Spleen (tissue), 11 donors: ENCODE data around the gene PTPN14. TPM values are rescaled to one million over a fixed set of nuclear protein-coding genes. Genes with fewer than 3 reads are reported as not detected.

Source experiments
- DNase-seq: peaks from one replicate; pipeline ENCODE4 v3.0.0-alpha.2; 2020
- H3K27ac ChIP-seq, 8 donors: fragments of 200-600 bp; sonication (generic) in 7 of 8; 1 replicate in 4 of 8; 2 replicates in 4 of 8; pipeline versions ENCODE4 v1.5.0 to v1.8.0; 2016 to 2021; ENCODE audit warnings: inconsistent platforms in 4 of 8, mild to moderate bottlenecking in 4 of 8, moderate library complexity in 1 of 8
- H3K27me3 ChIP-seq, 7 donors: fragments of 200-600 bp; sonication (generic) in 6 of 7; replicated peaks in 1 of 7; 1 replicate in 4 of 7; 2 replicates in 3 of 7; pipeline versions ENCODE4 v1.5.0 to v1.8.0; 2016 to 2021; ENCODE audit warnings: inconsistent platforms in 3 of 7, mild to moderate bottlenecking in 1 of 7
- H3K36me3 ChIP-seq, 6 donors: fragments of 200-600 bp; sonication (generic) in 5 of 6; 1 replicate in 4 of 6; 2 replicates in 2 of 6; pipeline versions ENCODE4 v1.5.0 to v1.8.0; 2016 to 2021; ENCODE audit warnings: inconsistent platforms in 2 of 6
- H3K4me1 ChIP-seq, 6 donors: fragments of 200-600 bp; sonication (generic) in 5 of 6; 1 replicate in 3 of 6; 2 replicates in 3 of 6; pipeline versions ENCODE4 v1.5.0 to v1.8.0; 2016 to 2021; ENCODE audit warnings: inconsistent platforms in 3 of 6
- H3K4me3 ChIP-seq, 8 donors: fragments of 200-600 bp; sonication (generic) in 7 of 8; 1 replicate in 4 of 8; 2 replicates in 4 of 8; pipeline versions ENCODE4 v1.5.0 to v1.8.0; 2016 to 2021; ENCODE audit warnings: inconsistent platforms in 4 of 8, mild to moderate bottlenecking in 4 of 8, moderate library complexity in 2 of 8
- H3K9me3 ChIP-seq, 8 donors: fragments of 200-600 bp; sonication (generic) in 7 of 8; 1 replicate in 4 of 8; 2 replicates in 4 of 8; pipeline versions ENCODE4 v1.5.0 to v1.8.0; 2016 to 2021; ENCODE audit warnings: inconsistent platforms in 4 of 8
- POLR2A ChIP-seq, 3 donors: fragments of 450-650 bp; IDR thresholded peaks; one replicate each; pipeline ENCODE4 v1.5.1; 2017; ENCODE audit warnings: antibody characterized with exemption in 3 of 3, mild to moderate bottlenecking in 1 of 3
- POLR2AphosphoS5 ChIP-seq, 3 donors: sonication (generic); formaldehyde crosslinking; IDR thresholded peaks; one replicate each; pipeline ENCODE4 v1.5.1; 2017; ENCODE audit warnings: antibody characterized with exemption in 3 of 3
- WGBS, 5 donors: extraction: QIAGEN DNeasy Blood & Tissue Kit in 3 of 5; methylation state at CpG; one replicate each; pipeline versions ENCODE4 v1.1.5 to v1.1.7; 2013 to 2018; 5-methylcytosine and 5-hydroxymethylcytosine counted together
- intact Hi-C: fragments of 100-400 bp; cut with DNase I; formaldehyde crosslinking; loops from one replicate; pipeline ENCODE4 v1.15.0; 2023; ENCODE audit warnings: low total_unique reads
- polyA plus RNA-seq, 3 donors: library from polyadenylated mRNA; stranded (reverse); fragments of 200-250 nt; gene quantifications; one replicate each; pipeline ENCODE4 v1.2.1, GENCODE V29; 2013
- total RNA-seq, 7 donors: library from RNA; depleted of rRNA in 3 of 7; stranded (reverse); fragments of >200 nt in 3 of 7; fragmentation: NEBNext Ultra II Directional in 4 of 7; extraction: Animal tissue kit (Norgen Biotek cat#: 25700) in 4 of 7; gene quantifications; one replicate each; pipeline versions ENCODE4 v1.1.0 to v1.2.1, GENCODE V29; 2016 to 2021
- TF ChIP-seq, protein P1 (sequence below), 11 experiments: fragments of 200-600 bp in 7 of 11; fragments of 450-650 bp in 4 of 11; sonication (generic) in 4 of 11; IDR thresholded peaks in 8 of 11; conservative IDR thresholded peaks in 3 of 11; 1 replicate in 7 of 11; 2 replicates in 4 of 11; pipeline versions ENCODE4 v1.4.0 to v1.8.0; 2016 to 2021; ENCODE audit warnings: antibody characterized with exemption in 11 of 11, inconsistent platforms in 4 of 11, mild to moderate bottlenecking in 1 of 11
- donor health status: healthy with polysubstance abuse.
- donor health status: DM: no; HTN: no; CAD: no; lungs with moderate emphysema.
- donor health status: DM: no; HTN: no; CAD: no.
- donor health status: Bipolar disorder and iron deficiency.
- donor health status: healthy.
- donor health status: DM: no; HTN: no; CAD: no.
- donor health status: DM: yes; HTN: yes; CAD: no.

The PTPN14 gene
- total and polyA plus RNA-seq, 10 donors: 0.83 to 28.5 (median 16.8) TPM

DNA sequence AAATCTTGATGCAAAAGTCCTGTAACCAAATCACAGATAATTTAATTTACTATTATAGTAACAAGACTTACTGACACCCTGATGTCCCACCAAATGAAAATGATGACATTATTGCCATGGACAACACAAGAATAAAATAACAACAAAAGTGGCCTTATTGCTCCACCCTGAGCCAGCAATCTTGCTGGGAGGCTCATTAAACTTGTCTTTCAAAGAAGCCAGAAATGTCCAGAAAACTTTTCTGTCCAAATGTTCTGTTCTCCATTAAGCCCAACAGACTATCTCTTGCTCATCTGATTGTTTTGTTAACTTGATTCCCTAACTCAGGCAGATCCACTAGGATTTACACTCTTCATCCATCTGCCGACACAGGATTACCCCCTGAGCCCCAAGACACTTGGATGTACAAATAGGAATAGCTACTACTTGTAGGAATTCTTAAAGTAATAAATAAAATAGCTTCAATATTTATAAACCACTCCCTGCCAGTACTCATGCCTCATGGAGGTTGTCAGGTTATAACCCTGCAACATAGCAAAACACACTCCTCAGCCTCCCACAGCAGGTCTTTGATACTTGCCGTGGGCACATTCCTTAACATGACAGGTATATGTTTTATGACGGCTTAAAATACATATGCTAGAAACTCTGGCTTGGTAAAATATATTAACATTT lies 84.9 kb downstream of the PTPN14 start:
- 80 to 90% (median 85%) methylated on average over 3 of the region's 3 CpGs for WGBS, 5 donors
- no peak overlapping the region for H3K4me3 ChIP-seq
- no peak for DNase-seq

DNA sequence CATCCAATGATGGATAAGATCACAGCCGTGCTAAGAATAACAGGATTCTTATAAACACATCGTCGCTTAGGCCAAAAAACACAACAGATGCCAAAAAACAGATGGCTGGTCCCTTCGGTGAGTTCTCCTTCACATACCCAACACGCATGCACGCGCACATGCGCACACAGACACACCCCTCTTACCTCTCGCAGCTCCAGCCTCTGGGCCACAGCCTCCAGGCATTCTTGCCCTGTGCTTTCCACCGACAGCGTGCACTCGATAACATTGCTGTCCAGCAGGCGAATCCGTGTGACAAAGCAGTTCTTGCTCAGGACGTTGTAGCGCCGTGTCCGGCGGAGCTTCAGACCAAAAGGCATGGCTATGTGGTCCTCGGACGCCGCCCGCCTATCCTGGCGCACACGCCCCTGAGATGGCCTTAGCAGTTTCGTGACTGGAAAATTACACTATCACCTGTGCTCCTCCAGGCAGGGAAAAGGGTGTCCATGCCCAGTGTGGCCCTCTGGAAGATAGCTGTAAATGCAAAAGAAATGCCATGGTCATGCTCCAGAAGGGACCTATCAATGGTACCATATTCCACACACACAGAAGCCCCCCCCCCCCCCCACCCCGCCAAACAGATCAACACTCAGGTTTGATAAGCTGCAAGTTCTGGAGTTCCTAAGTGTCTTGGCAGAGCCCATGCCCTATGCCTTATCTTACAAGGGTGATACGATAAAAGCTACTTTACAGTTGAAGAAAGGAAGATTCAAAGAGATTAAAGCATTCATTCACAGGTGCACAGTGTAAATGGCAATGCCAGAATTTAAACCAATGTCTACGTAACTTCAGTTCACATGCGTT lies 86.7 kb downstream of the PTPN14 start:
- no peak for DNase-seq
- Histone ChIP-seq H3K4me3 (no peak overlapping the region), H3K27ac (no peak overlapping the region), H3K4me1 (no peaks in the 10 kb centered on the region), H3K27me3 (no peaks in the 10 kb centered on the region), H3K9me3 (no peaks in the 10 kb centered on the region), H3K36me3 (no peaks in the 10 kb centered on the region)
- intact Hi-C loops: no loop called here
- 88 to 93% (median 93%) methylated on average over 27 to 30 of the region's 30 CpGs for WGBS, 5 donors
- TF ChIP-seq POLR2A (IDR thresholded peaks at IDR 0.05) (no peak), POLR2AphosphoS5 (IDR thresholded peaks at IDR 0.05) (no peak)
- TF ChIP-seq, protein P1, sequence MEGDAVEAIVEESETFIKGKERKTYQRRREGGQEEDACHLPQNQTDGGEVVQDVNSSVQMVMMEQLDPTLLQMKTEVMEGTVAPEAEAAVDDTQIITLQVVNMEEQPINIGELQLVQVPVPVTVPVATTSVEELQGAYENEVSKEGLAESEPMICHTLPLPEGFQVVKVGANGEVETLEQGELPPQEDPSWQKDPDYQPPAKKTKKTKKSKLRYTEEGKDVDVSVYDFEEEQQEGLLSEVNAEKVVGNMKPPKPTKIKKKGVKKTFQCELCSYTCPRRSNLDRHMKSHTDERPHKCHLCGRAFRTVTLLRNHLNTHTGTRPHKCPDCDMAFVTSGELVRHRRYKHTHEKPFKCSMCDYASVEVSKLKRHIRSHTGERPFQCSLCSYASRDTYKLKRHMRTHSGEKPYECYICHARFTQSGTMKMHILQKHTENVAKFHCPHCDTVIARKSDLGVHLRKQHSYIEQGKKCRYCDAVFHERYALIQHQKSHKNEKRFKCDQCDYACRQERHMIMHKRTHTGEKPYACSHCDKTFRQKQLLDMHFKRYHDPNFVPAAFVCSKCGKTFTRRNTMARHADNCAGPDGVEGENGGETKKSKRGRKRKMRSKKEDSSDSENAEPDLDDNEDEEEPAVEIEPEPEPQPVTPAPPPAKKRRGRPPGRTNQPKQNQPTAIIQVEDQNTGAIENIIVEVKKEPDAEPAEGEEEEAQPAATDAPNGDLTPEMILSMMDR (IDR thresholded peaks at IDR 0.05 in 8 of 11, conservative IDR thresholded peaks at IDR 0.05 in 3 of 11): no peak

More for the DNA sequence above, 84.9 kb downstream of the PTPN14 start:
- Histone ChIP-seq H3K4me1 (peaks cover 0 to 3% (median 0%) of the 10 kb centered on the region in 6 donors), H3K27me3 (peaks cover 0 to 4% (median 0%) of the 10 kb centered on the region in 7 donors), H3K36me3 (no peaks in the 10 kb centered on the region), H3K9me3 (no peaks in the 10 kb centered on the region), H3K27ac (no peak overlapping the region)
- TF ChIP-seq, protein P1 (IDR thresholded peaks at IDR 0.05 in 8 of 11, conservative IDR thresholded peaks at IDR 0.05 in 3 of 11): no peak
- TF ChIP-seq POLR2AphosphoS5 (IDR thresholded peaks at IDR 0.05): no peak
- TF ChIP-seq POLR2A (IDR thresholded peaks at IDR 0.05): no peak
- intact Hi-C loops: no loop called here

DNA sequence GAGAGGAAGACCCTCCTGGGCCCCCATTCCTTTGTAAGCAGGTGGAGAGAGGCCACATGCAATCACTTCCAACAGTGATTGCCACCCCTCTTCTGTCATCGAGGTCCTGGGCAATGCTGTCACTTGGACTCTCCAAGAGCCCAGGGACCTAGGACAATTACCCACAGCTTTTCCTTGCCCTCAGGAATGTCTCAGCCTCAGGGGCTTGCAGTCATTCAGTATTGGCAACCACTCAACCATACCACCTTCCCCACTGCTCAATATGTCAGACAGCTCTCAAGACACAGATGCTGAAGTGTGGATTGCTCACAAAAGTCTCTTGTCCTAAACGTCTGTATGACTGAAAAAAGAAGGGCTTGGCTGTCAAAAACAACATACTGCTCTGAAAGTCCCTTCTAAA lies 87.8 kb downstream of the PTPN14 start:
- H3K9me3 ChIP-seq: no peaks in the 10 kb centered on the region
- H3K36me3 ChIP-seq: no peaks in the 10 kb centered on the region
- H3K27ac ChIP-seq: no peak overlapping the region
- intact Hi-C loops: no loop called here
- H3K27me3 ChIP-seq: no peaks in the 10 kb centered on the region
- TF ChIP-seq POLR2A (IDR thresholded peaks at IDR 0.05) (no peak), POLR2AphosphoS5 (IDR thresholded peaks at IDR 0.05) (no peak)
- TF ChIP-seq, protein P1 (IDR thresholded peaks at IDR 0.05 in 8 of 11, conservative IDR thresholded peaks at IDR 0.05 in 3 of 11): no peak
- H3K4me3 ChIP-seq: no peak overlapping the region
- H3K4me1 ChIP-seq: no peaks in the 10 kb centered on the region
- DNase-seq: no peak
- 56 to 73% (median 64%) methylated on average over 2 of the region's 2 CpGs for WGBS, 5 donors

DNA sequence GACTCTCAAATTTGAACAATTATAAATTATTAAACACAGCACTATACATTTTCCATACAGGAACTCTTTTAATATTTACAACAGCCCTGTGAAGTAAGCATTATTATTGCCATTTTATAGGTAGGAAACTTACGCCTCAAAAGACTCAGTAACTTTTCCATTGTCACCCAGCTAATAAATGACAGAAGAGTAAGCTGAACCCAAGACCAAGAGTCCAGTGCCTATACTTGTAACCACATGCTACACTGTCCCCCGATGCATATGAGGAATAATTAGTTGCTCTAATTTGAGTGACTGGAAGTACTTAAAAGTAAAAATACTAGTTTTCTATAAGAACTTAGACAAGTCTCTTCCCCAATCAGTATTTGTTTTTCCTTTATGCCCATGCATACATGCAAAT lies 88.5 kb downstream of the PTPN14 start:
- Histone ChIP-seq H3K27me3 (no peaks in the 10 kb centered on the region), H3K36me3 (no peaks in the 10 kb centered on the region), H3K4me3 (no peak overlapping the region), H3K4me1 (no peaks in the 10 kb centered on the region), H3K9me3 (no peaks in the 10 kb centered on the region), H3K27ac (no peak overlapping the region)
- intact Hi-C loops: no loop called here
- 89 to 95% (median 93%) methylated on average over 2 of the region's 2 CpGs for WGBS, 5 donors
- DNase-seq: no peak
- TF ChIP-seq POLR2A (IDR thresholded peaks at IDR 0.05): no peak
- TF ChIP-seq, protein P1 (IDR thresholded peaks at IDR 0.05 in 8 of 11, conservative IDR thresholded peaks at IDR 0.05 in 3 of 11): no peak
